Stomach smooth muscle (tissue), 2 donors: ENCODE measurements around the gene SLC35B2.
"Not testable (repeated sequence)": the region's sequence is repeated elsewhere in the genome, so short reads cannot be mapped to it uniquely, and the experiment has no call there.

ENCODE experiments used
- H3K27ac ChIP-seq: one replicate; pipeline ENCODE4 v1.7.0; 2013; ENCODE audit warnings: mild to moderate bottlenecking, low read length, inconsistent platforms
- H3K27me3 ChIP-seq, 2 donors: one replicate each; pipeline ENCODE4 v1.7.0; 2013; ENCODE audit warnings: low read length in 2 of 2; ENCODE audit not compliant: insufficient read depth in 2 of 2, control insufficient read depth in 1 of 2
- H3K36me3 ChIP-seq, 2 donors: one replicate each; pipeline ENCODE4 v1.7.0; 2013; ENCODE audit warnings: low read length in 2 of 2; ENCODE audit not compliant: control insufficient read depth in 2 of 2, insufficient read depth in 2 of 2
- H3K4me1 ChIP-seq: one replicate; pipeline ENCODE4 v1.7.0; 2013; ENCODE audit warnings: low read length; ENCODE audit not compliant: control insufficient read depth, insufficient read depth
- H3K4me3 ChIP-seq, 2 donors: one replicate each; pipeline ENCODE4 v1.7.0; 2013; ENCODE audit warnings: low read length in 2 of 2
- H3K9ac ChIP-seq, 2 donors: one replicate each; pipeline ENCODE4 v1.7.0; 2013; ENCODE audit warnings: low read length in 2 of 2, mild to moderate bottlenecking in 1 of 2
- H3K9me3 ChIP-seq, 2 donors: one replicate each; pipeline ENCODE4 v1.7.0; 2013; ENCODE audit warnings: low read length in 2 of 2; ENCODE audit not compliant: control insufficient read depth in 2 of 2
- donor health status: healthy.
- donor health status: Pancreatic carcinoma.

Gene SLC35B2

DNA sequence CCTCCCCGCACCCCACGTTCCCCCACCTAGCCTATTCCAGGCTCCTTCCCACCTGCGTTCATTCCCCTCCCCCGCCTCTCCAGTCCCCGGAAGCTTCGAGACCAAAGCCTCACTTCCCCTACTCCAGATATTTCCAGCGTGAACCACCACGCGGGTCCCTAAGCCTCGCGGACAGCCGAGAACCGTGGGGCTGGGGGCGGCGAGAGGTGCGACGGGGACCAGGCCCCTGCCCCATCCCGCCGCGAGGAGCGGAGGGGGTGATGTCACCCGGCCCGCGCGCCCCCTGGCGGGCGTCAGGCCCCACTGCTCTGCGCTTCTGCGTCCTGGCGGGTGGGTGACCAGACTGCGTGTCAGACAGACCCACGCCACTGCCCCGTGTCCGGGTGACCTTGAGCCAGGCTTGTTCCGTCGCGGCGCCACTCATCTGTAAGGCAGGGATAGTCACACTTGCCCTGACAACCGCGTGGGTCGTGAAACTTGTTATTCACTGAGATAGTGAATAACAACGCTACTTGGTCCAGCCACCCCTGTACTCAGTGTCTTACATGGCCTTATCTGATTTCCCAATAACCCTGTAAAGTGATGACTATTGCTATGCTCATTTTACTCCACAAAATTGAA, 19.4 kb downstream of the SLC35B2 start:
- H3K9me3 ChIP-seq, result no peaks in the 10 kb centered on the region
- peaks cover under 1 to 8% of the 10 kb centered on the region in 2 donors for H3K36me3 ChIP-seq
- H3K27ac ChIP-seq, result peak overlapping the region; percentile 97
- peak overlapping the region; percentile 80 to 85 for H3K9ac ChIP-seq
- H3K4me1 ChIP-seq, result peaks cover 50% of the 10 kb centered on the region
- peak overlapping the region; percentile 79 to 84 for H3K4me3 ChIP-seq
- no peaks in the 10 kb centered on the region for H3K27me3 ChIP-seq

DNA sequence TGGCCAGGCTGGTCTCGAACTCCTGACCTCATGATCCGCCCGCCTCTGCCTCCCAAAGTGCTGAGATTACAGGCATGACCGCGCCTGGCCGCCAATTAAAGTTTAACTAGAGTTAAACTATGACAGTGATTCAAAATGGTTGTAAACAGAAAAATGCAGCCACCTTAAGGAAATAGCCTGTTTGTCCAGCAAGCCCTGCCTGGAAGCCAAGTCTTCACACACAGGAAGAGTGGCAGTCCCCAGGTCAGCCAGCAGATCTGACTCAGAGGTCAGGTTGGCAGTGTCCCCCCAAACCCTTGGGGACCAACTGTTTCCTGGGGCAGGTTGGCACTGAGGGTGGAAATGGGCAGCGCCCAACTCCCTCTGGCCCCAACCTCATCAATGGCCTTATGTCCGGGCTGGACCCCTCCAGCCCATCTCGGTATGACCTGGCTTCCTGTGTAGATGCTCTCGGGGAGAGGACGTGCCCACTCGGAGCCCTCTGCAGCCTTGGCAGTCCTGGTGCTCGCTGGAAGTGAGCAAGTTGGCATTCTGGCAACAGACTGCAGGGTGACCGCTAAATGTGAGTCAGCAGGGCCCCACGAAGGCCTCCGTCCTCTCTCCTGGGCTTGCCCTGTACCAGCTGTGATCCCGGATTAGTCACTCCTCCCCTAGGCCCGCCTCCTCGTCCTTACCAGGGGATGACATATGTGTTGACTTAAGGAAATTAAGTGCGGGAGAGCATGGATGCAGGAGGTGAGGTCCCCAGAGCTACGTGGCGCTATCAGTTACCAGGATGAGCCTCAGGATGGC, 20.1 kb downstream of the SLC35B2 start:
- Histone ChIP-seq H3K9me3 (no peaks in the 10 kb centered on the region), H3K4me3 (peak overlapping the region; percentile 79 to 84), H3K36me3 (peaks cover 7 to 13% of the 10 kb centered on the region in 2 donors), H3K4me1 (peaks cover 57% of the 10 kb centered on the region), H3K27ac (peak overlapping the region; percentile 97), H3K9ac (peak overlapping the region; percentile 80 to 85), H3K27me3 (no peaks in the 10 kb centered on the region)

DNA sequence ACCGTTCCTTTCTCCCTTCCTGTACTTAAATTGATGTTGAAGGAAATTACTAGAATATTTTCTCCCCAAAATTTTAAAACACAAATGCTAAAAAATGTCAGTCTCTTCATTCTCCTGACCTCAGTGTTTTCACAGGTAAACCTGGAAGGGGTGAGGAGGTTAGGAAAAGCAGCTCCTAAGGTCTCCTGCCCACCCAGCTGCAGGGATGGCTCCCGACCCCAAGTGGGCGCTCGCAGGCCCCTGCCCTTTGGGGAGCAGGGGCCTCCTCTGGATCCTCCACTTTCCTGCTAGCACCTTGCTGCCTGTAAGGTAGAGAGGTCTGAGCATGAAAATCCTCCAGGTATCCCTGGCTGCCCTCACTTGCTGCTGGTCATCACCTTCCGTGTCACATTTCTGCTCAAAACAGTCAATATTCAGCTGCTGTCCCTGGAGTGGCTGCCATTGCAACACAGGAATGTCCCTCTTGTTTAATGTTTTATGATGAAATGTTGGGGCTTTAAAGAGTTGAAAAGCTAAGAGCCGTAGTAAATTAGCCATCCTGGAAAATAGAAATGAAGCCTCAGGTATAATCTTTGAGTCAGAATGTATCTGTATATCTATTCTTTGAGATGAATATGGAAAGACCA, 21.3 kb downstream of the SLC35B2 start:
- H3K4me1 ChIP-seq, result peaks cover 69% of the 10 kb centered on the region
- H3K27ac ChIP-seq, result peak overlapping the region; percentile 97

DNA sequence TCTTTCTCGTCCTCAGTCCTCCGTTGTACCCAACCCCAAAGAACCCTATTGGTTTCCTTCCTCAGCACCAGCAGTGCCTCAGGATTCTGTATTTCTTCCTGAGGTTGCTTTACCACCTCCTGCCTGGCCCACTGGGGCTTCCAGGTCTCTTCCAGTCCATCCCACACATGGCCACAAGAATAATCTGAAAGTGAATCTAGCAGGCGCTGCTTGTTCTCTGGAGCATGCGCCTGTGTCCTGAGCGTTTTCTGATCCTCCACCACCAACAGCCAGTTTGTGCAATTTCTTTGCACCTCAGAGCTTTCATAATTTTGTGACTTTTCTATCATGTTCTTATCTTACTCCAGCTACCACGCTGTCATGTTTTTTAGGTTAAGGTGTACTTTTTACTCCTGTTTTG, 22.1 kb downstream of the SLC35B2 start:
- H3K27ac ChIP-seq, result peak overlapping the region; percentile 97
- H3K27me3 ChIP-seq, result no peaks in the 10 kb centered on the region
- H3K36me3 ChIP-seq, result peaks cover 14 to 26% of the 10 kb centered on the region in 2 donors
- peak overlapping the region in 1 of 2 donors; percentile 52 for H3K4me3 ChIP-seq
- H3K9me3 ChIP-seq, result no peaks in the 10 kb centered on the region
- H3K9ac ChIP-seq, result peak overlapping the region; percentile 42 to 68
- peaks cover 76% of the 10 kb centered on the region for H3K4me1 ChIP-seq

More for the DNA sequence above, 21.3 kb downstream of the SLC35B2 start:
- Histone ChIP-seq H3K27me3 (no peaks in the 10 kb centered on the region), H3K4me3 (no peak overlapping the region), H3K36me3 (peaks cover 12 to 22% of the 10 kb centered on the region in 2 donors), H3K9me3 (no peaks in the 10 kb centered on the region), H3K9ac (peak overlapping the region in 1 of 2 donors; percentile 42)

DNA sequence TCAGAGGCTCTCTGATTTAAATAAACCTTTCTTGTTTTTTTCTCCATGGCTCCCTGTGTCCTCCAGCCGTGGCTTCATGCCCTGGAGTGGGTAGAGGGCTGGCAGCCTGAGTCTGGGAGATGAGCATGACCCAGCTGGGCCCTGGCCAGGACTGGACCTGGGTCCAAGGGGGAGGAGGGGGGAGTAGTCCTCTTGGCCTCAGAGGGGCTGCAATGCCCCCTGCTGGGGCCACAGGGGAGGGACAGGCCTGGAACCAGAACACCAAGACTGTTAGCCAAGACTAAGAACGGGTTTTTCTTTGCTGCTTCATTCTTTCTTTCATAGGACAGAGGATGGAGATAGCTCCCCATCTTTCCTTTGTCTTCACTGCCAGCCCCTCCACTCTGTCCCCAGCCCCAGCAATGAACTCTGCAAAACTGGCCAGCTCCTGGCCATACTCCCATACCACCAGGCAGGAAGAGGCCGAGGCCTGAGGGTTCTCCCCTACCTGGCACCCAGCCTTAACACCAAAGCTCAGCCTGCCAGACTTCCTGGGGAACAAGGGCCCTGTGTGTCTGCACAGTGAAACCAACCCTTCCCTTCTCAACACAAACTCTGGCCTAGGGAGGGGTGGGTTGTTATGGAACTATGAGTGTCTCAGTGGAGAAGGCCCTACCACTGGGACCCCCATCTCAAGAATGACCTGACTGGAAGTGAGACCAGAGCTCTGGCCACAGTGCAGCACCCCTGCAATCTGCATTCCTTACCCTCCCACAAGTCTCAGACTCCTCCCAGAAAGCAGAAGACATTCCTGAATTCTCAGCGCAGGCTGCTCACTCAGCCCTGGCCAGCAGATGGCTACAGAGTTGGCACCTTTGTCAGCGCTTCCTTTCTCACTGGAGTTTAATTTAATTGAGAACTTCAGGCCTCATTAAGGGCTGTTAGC, 23.0 kb downstream of the SLC35B2 start:
- H3K9me3 ChIP-seq, result no peaks in the 10 kb centered on the region
- peak overlapping the region; percentile 18 to 52 for H3K4me3 ChIP-seq
- H3K9ac ChIP-seq, result peak overlapping the region; percentile 42 to 68
- peak overlapping the region; percentile 97 for H3K27ac ChIP-seq
- peaks cover 22 to 34% of the 10 kb centered on the region in 2 donors for H3K36me3 ChIP-seq
- peaks cover 85% of the 10 kb centered on the region for H3K4me1 ChIP-seq
- no peaks in the 10 kb centered on the region for H3K27me3 ChIP-seq

DNA sequence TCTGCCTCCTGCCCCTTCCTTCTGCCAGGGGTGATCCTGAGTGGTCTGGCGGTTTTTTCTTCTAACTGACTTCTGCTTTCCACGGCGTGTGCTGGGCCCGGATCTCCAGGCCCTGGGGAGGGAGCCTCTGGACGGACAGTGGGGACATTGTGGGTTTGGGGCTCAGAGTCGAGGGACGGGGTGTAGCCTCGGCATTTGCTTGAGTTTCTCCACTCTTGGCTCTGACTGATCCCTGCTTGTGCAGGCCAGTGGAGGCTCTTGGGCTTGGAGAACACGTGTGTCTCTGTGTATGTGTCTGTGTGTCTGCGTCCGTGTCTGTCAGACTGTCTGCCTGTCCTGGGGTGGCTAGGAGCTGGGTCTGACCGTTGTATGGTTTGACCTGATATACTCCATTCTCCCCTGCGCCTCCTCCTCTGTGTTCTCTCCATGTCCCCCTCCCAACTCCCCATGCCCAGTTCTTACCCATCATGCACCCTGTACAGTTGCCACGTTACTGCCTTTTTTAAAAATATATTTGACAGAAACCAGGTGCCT, 23.7 kb downstream of the SLC35B2 start:
- peak overlapping the region; percentile 32 to 35 for H3K4me3 ChIP-seq
- peak overlapping the region; percentile 97 for H3K27ac ChIP-seq
- H3K27me3 ChIP-seq, result no peaks in the 10 kb centered on the region
- peaks cover 91% of the 10 kb centered on the region for H3K4me1 ChIP-seq
- peaks cover 22 to 38% of the 10 kb centered on the region in 2 donors for H3K36me3 ChIP-seq
- H3K9me3 ChIP-seq, result no peaks in the 10 kb centered on the region
- peak overlapping the region; percentile 49 to 58 for H3K9ac ChIP-seq

DNA sequence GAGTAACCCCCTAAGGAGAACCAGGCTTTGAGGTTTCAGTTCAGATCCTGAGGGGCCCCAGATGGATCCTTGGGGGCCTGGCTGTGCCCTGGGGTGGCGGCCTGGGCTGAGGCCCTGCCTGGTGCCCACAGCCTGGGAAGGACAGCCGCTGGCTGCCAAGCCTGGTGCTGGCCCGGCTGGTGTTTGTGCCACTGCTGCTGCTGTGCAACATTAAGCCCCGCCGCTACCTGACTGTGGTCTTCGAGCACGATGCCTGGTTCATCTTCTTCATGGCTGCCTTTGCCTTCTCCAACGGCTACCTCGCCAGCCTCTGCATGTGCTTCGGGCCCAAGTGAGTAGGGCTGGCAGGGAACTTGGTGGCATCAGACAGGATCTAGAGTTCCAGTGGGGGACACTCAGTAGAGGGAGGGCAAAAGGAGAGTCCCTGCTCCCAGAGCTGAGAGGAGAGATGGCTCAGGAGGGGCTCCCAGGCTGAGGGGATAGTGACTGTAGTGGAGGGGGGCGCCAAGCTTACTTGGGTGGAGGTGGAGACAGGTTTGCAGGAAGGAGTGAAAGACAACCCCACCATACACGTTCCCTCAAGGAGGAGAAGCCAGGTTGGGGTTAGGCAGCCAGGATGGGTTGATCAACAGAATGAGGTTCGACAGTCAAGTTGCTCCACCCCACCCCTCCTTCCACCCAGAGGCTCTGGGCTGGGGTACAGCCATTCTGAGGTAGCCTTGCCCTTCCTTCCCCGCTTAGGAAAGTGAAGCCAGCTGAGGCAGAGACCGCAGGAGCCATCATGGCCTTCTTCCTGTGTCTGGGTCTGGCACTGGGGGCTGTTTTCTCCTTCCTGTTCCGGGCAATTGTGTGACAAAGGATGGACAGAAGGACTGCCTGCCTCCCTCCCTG, 24.4 kb downstream of the SLC35B2 start:
- peaks cover 94% of the 10 kb centered on the region for H3K4me1 ChIP-seq
- H3K9me3 ChIP-seq, result no peaks in the 10 kb centered on the region
- peak overlapping the region; percentile 97 for H3K27ac ChIP-seq
- peak overlapping the region; percentile 32 to 40 for H3K4me3 ChIP-seq
- H3K27me3 ChIP-seq, result no peaks in the 10 kb centered on the region
- H3K36me3 ChIP-seq, result peaks cover 22 to 38% of the 10 kb centered on the region in 2 donors
- peak overlapping the region; percentile 49 to 58 for H3K9ac ChIP-seq

DNA sequence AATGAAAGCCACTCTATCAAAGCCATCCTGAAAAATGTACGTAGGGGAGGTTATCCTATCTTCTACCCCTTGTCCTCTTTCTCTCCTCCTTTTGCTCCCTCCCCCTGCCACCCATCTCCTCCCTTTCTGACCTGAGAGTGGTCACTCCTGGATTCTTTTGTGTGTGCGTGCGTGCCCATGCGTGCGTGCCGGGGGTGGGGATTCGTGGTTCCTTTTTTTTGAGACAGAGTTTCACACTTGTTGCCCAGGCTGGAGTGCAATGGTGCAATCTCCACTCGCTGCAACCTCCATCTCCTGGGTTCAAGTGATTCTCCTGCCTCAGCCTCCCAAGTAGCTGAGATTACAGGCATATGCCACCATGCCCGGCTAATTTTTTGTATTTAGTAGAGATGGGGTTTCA, 25.9 kb downstream of the SLC35B2 start:
- Histone ChIP-seq H3K4me1 (peaks cover 99% of the 10 kb centered on the region), H3K27ac (peak overlapping the region; percentile 97), H3K36me3 (peaks cover 22 to 38% of the 10 kb centered on the region in 2 donors)
- not testable (repeated sequence) for H3K4me3 ChIP-seq, H3K27me3 ChIP-seq, H3K9ac ChIP-seq, H3K9me3 ChIP-seq

DNA sequence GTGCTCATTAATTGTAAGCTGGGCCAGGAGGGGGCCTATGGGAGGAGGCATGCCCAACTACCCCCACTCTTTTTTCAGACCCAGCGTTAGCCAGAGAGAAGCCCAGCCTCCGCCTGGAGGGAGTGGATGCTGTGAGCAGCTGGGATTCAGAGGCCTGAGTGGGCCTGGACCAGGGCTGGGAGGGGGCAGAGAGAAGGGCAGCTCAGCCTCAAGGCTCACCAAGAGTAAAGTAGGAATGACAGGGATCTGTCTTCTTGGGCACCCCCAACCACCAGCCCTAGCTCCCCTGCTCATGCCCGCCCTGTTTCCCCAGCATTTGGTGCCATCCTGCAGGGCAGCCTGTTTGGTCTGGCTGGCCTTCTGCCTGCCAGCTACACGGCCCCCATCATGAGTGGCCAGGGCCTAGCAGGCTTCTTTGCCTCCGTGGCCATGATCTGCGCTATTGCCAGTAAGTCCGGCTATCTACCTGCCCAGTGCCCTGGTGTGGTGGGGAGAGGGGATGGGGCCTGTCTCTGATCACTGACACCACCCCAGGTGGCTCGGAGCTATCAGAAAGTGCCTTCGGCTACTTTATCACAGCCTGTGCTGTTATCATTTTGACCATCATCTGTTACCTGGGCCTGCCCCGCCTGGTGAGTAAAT, 27.2 kb downstream of the SLC35B2 start:
- peaks cover 22 to 32% of the 10 kb centered on the region in 2 donors for H3K36me3 ChIP-seq
- peak overlapping the region in 1 of 2 donors; percentile 8 for H3K4me3 ChIP-seq
- H3K9me3 ChIP-seq, result no peaks in the 10 kb centered on the region
- H3K9ac ChIP-seq, result peak overlapping the region in 1 of 2 donors; percentile 8
- peaks cover 98% of the 10 kb centered on the region for H3K4me1 ChIP-seq
- H3K27ac ChIP-seq, result peak overlapping the region; percentile 97
- no peaks in the 10 kb centered on the region for H3K27me3 ChIP-seq
